Hematopoietic multipotent progenitor cell treated with erythropoietin and hydrocortisone succinate and interleukin-3 and kit ligand, for 17 days (in vitro differentiated cells): ENCODE results near the gene SRPRB.

Source experiments
- DNase-seq: peaks from one replicate; pipeline ENCODE4 v3.0.0-alpha.2; 2015; ENCODE audit warnings: low spot score

The SRPRB gene

GRCh38 chr3:133805702-133806475, at the start of gene SRPRB:
Gene SRPRB, plus strand, starts transcription at chr3:133805815. Its CDS starts 34 bp downstream, at chr3:133805849.
- peak; percentile 90 for DNase-seq

- DNase-seq, result no peak
These were observed 48.6 kb upstream of the SRPRB start for GRCh38 chr3:133756716-133757694.

GRCh38 chr3:133757701-133758567, 47.7 kb upstream of the SRPRB start:
- no peak for DNase-seq

GRCh38 chr3:133758568-133758928, 47.1 kb upstream of the SRPRB start:
- DNase-seq, result no peak

DNA sequence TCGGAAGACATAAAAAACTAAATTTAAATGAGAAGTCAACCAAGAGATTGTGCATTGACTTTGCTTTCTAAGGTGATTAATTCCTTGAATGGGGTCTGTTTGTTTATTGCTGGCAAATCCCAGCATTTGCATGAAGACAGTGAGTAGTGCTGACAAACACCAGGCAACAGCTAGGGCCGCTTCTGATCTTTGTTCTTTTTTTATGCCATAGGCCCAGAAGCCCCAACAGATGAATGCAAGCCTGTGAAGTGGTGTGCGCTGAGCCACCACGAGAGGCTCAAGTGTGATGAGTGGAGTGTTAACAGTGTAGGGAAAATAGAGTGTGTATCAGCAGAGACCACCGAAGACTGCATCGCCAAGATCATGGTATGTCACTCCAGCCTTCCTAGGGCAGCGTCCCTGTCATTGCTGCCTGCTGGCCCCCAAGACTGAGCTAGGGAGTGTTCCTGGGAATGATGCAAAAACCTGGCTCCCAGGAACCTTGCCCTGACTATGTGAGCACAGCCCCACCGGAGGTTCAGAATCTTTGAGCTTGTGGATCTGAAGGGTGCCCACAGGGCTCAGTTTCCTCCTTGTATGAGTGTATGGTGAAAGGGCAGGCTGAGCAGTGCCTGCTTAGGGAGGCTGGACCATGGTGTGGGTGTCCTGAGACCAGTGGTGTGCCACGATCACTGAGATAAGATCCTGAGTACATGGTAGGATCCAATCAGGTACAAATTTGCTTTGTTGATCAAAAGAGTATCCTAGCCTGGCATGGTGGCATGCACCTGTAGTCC, 46.5 kb upstream of the SRPRB start:
- no peak for DNase-seq

DNA sequence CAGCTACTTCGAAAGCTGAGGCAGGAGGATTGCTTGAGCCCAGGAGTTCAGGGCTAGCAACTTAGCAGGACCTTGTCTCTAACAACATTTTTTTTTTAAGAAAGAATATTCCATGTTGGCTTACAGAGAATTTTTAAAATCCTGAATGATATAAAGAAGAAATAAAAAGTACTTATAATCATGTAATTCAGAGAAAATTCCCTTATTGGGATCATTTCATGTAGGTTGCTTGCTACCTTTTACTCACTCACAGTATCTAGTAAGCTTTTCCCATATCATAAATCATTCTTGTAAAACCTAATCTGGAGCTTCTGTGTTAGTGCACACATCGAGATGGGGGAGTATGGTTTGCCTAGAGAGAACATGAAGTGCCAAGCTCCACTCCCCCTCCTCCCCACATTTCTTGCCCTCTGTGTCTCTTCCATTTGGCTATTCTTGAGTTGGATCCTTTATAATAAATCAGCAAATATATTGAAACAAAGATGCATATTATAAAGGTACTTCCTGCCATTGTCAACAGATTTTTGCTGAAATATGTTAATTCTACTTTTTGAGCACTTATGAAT, 45.8 kb upstream of the SRPRB start:
- DNase-seq, result no peak

GRCh38 chr3:133760916-133761315, 44.7 kb upstream of the SRPRB start:
- no peak for DNase-seq

DNA sequence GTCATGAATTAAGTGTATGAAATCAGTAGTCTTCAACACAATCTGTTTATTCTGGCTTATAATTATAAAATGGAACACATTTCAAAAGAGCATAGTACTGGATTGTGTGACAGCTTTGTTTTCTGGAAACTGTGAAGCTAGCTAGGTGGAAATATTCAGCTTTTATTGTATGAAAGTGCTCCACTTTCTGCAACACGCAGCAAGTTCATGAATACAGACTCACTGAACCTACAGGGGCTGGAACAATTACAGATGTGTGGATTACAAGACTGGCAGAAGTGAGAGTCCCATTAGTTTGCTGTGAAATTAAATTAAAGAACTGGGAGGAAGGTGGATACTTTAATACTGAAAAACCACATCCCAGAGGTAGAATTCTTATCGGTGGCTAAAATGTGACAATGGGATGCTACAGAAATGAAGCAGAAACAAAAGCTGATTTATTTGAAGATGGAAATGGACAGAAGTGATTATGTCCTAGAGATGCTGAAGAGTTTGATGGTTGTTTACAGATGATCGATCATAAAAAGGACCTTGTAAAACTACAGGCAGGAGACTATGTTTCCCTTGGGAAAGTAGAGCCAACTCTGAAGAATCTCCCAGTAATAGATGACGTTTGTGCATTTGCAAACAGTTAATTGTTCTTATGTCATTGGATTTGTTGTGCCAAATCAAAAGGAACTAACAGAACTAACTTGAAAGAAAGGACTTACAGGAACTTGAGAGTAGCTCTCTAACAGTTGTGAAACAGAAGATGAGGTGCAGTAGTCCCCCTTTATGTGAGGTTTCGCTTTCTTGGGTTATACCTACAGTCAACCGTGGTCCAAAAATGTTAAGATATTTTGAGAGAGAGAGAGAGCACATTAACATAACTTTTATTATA, 43.8 kb upstream of the SRPRB start:
- no peak for DNase-seq

DNA sequence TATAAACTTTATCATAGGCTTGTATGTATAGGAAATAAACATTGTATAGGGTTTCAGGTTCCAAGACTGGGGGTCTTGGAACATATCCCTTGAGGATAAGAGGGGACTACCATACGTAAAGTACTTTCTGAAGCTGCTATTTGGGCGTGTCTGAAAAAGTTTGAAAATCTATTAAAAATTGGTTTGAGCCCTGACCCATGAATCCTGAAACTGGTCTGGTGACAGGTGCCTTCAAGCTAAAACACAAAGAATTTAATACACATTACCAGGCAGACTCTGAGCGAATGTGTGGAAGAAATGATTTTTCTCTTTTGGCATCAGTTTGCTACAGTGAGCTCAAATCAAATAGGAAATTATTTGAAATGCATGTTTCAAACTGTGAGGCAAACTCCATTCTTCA, 43.1 kb upstream of the SRPRB start:
- DNase-seq, result no peak

GRCh38 chr3:133763797-133764683, 41.6 kb upstream of the SRPRB start:
- no peak for DNase-seq

- DNase-seq, result no peak
These were observed 40.4 kb upstream of the SRPRB start for GRCh38 chr3:133765256-133765655.

- DNase-seq, result no peak
These were observed 38.0 kb upstream of the SRPRB start for GRCh38 chr3:133767607-133768006.

DNA sequence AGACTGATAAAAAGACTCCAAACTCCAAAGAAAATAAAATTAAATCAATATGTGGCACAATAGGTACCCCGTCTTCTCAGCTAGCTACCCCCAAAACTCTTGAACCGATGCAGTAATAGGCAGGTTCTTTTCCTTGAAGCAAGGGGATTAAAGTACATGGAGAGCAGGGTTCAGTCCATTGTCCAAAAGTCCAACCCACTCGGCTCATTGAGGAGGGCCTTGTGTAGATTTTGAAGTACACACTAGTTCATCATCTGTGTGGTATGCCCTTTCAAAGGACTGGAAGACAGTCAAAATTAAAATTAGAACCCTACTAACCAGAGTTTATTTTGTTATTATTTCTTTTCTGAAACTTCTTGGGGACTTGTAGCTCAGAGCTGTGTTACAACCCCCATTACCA, 36.1 kb upstream of the SRPRB start:
- no peak for DNase-seq

DNA sequence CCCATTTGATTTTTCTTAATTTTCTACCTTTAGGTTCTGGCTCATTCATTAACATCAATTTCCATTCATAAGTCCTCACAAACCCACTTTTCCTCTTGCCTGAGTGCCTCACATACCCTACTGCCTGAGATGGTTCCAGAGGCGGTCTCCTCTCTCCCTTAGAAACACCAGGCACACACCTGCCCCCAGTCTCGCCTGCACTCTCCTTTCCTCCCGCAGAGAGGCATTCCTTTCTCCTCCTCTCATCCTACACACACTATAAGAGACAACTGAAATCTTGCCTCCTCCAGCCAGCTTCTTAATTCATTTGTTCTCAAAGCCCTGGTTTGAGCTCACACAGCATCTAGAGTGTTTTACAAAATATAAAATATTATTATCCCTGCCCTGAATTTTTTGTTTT, 31.9 kb upstream of the SRPRB start:
- DNase-seq, result no peak

- DNase-seq, result no peak
These were observed 30.3 kb upstream of the SRPRB start for GRCh38 chr3:133775309-133775708.

DNA sequence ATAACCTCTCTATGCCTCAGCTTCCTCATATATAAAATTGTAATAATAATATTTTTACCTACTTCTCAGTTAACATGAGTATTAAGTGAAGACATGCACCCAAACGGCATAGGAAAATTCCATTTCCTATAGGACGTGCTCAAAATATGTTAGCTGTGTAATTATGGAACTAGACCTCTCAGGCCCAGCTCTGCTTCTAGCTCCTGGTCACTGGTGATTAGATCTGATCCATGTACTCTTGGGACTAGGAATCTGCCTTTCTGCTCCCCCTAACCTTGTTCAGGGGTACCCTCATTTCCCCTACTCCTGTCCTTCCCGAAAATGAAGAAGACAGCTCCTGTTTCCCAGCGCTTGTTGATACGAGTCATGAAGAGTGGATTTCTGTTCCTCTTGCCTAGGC, 29.8 kb upstream of the SRPRB start:
- no peak for DNase-seq

- DNase-seq, result no peak
These were observed 28.7 kb upstream of the SRPRB start for GRCh38 chr3:133776794-133777438.

DNA sequence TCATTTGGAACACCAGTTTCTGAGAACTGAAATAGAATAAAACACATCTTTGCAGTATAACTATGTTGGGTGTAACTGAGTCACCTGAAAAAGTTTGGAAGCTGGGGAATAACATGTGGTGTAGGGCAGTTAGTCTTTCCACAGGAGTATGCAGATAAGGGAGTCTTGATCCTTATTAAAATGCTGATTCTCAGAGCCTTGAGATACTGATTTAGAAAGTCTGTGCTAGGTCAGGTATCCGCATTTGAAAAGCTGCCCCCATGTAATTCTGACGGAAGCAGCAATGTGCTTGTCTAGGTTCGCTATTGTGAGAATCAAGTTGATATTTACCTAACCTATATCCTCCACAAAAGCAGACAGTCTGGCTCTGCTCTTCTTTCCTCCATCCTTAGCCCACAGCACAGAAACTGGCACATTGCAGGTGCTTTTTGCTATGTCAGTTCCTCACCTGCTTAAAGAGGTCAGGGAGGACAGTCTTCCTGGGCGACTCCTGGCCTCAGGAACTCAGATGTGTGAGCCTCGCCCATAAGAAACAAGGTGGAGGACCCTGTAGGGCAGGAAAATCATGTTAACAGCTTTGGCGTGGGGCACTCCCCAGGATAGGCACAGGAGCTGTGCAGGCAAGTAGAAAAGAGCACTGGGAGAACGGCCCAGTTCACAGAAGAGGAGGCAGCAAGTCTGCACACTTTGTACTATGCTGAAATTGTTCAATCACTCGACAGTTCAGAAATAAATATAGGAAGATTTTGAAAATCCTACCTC, 27.6 kb upstream of the SRPRB start:
- DNase-seq, result no peak
